GM12874 (cell line): ENCODE measurements around the gene WARS2.

Experiments
- TF ChIP-seq, protein P1 (sequence below): IDR thresholded peaks from 2 replicates; pipeline ENCODE4 v1.5.1; 2011; ENCODE audit warnings: low read depth, mild to moderate bottlenecking, control low read depth, low read length, moderate library complexity; ENCODE audit not compliant: insufficient read depth

WARS2 gene

DNA sequence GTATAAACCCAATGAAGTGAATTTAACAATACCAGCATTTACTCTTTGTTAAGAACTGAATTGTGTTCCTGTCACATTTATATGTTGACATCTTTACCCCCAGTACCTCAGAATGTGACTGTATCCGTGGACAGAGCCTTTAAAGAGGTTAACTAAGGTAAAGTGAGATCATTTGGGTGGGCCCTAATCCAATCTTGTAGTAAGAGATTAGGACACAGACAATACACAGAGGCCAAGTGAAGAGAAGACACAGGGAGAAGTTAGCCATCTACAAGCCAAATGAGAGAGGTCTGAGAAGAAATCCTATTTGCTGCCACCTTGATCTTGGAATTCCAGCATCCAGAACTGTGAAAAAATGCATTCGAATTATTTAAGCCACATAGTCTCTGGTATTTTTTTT lies 22.9 kb upstream of the WARS2 start:
- TF ChIP-seq, protein P1, sequence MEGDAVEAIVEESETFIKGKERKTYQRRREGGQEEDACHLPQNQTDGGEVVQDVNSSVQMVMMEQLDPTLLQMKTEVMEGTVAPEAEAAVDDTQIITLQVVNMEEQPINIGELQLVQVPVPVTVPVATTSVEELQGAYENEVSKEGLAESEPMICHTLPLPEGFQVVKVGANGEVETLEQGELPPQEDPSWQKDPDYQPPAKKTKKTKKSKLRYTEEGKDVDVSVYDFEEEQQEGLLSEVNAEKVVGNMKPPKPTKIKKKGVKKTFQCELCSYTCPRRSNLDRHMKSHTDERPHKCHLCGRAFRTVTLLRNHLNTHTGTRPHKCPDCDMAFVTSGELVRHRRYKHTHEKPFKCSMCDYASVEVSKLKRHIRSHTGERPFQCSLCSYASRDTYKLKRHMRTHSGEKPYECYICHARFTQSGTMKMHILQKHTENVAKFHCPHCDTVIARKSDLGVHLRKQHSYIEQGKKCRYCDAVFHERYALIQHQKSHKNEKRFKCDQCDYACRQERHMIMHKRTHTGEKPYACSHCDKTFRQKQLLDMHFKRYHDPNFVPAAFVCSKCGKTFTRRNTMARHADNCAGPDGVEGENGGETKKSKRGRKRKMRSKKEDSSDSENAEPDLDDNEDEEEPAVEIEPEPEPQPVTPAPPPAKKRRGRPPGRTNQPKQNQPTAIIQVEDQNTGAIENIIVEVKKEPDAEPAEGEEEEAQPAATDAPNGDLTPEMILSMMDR: no peak

GRCh38 chr1:119160866-119161265 lies 20.4 kb upstream of the WARS2 start:
- TF ChIP-seq, protein P1: no peak

GRCh38 chr1:119160409-119160808 lies 20.0 kb upstream of the WARS2 start:
- TF ChIP-seq, protein P1: no peak

- TF ChIP-seq, protein P1: no peak
Measured at GRCh38 chr1:119159966-119160365, 19.5 kb upstream of the WARS2 start.

GRCh38 chr1:119159111-119159510 lies 18.7 kb upstream of the WARS2 start:
- TF ChIP-seq, protein P1: no peak

- TF ChIP-seq, protein P1: no peak
Measured at GRCh38 chr1:119150150-119150549, 9.7 kb upstream of the WARS2 start.

DNA sequence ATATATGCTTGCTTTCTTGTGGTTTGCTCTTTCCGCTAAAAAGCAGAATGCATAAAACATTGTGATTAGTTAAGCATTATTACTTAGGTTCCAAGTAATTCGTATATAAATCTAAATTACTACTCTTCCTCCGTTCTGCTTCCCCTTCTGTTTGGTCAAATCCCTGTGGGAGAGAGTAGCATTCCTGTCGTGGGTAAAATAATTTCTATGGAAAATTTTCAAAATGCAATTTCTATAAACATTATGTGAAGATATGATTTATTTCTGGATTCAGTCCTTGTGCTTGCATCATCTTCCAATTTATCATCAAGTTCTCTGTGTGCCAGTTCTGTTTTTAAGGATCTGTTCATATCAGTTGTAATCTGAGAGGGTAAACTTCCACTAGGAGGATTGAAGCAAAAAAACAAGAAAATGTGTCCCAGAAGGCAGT lies 7.2 kb upstream of the WARS2 start:
- TF ChIP-seq, protein P1: no peak

DNA sequence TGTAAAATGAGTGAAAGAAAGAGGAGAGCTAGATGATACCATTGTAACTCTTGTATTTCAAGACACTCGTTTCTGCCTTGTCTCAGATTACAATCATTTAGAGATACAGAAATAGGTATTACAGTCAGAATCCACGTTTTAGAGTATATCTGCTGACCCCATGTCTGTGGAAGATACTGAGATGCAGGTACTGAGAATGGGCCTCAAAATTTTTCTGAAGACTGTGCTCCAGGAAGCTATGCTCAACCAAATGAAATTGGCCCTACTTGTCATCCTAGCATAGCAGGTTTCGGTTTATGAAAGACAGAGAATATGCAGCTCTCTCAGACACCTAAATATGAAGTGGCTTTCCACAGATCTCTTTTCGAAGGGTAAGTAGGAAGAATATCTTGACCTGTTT lies 6.0 kb upstream of the WARS2 start:
- TF ChIP-seq, protein P1: no peak
